SU-DHL-6 (cell line): ENCODE data around the gene GPS2.

Experiments used
- EZH2phosphoT487 ChIP-seq: fragments of 200-600 bp; sonication (generic), shearing (Covaris generic); conservative IDR thresholded peaks from 2 replicates; pipeline ENCODE4 v1.6.1; 2018; ENCODE audit warnings: mild to moderate bottlenecking, antibody characterized with exemption, low read length, moderate library complexity, mixed read lengths
- TF ChIP-seq, protein P1 (sequence below): fragments of 200-600 bp; sonication (generic); IDR thresholded peaks from one replicate; pipeline ENCODE4 v1.5.1; 2017; ENCODE audit warnings: antibody characterized with exemption, mild to moderate bottlenecking, low read length, moderate library complexity; ENCODE audit not compliant: insufficient read depth, poor library complexity, severe bottlenecking

DNA sequence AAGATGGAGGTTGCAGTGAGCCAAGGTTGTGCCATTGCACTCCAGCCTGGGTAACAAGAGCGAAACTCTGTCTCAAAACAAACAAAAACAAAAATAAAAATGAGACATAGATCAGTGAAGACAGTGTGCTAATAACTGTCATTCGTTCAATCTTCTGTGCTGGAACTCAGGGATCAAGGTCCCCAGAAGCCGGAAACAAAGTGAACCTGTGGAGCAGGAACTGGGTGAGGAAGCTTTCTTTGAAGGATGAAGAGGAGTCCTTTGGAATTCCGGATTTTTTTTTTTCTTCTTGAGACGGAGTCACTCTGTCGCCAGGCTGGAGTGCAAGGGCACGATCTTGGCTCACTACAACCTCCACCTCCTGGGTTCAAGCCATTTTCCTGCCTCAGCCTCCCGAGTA is 35.7 kb downstream of the GPS2 start:
- TF ChIP-seq, protein P1, sequence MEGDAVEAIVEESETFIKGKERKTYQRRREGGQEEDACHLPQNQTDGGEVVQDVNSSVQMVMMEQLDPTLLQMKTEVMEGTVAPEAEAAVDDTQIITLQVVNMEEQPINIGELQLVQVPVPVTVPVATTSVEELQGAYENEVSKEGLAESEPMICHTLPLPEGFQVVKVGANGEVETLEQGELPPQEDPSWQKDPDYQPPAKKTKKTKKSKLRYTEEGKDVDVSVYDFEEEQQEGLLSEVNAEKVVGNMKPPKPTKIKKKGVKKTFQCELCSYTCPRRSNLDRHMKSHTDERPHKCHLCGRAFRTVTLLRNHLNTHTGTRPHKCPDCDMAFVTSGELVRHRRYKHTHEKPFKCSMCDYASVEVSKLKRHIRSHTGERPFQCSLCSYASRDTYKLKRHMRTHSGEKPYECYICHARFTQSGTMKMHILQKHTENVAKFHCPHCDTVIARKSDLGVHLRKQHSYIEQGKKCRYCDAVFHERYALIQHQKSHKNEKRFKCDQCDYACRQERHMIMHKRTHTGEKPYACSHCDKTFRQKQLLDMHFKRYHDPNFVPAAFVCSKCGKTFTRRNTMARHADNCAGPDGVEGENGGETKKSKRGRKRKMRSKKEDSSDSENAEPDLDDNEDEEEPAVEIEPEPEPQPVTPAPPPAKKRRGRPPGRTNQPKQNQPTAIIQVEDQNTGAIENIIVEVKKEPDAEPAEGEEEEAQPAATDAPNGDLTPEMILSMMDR = no peak
- no peak for TF ChIP-seq EZH2phosphoT487
